GM18526 (cell line): Measurements from ENCODE around the gene CASP6.

ENCODE experiments used
- POLR2A ChIP-seq: IDR thresholded peaks from 3 replicates; pipeline ENCODE4 v1.6.1; 2011; ENCODE audit not compliant: insufficient read length; ENCODE audit errors: extremely low read depth

Gene CASP6

DNA sequence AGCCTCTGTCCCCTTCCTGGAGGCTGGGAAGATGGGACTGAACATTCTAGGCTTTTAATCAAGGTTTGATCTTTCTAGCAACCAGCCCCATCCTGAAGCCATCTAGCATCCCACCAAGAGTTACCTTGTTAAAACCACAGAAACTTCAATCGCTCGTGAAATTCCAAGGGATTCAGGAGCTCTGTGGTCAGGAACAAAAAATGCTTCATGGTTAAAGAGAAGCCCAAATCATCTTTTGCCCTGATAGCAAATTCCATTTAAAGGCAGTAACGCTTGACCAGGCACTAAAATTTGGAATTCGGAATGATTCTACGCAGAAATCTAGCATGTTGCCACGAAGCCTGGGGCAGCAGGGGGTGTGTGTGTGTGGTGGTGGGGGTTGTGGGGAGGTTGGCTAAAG lies 47.8 kb downstream of the CASP6 start:
- no peak for TF ChIP-seq POLR2A

DNA sequence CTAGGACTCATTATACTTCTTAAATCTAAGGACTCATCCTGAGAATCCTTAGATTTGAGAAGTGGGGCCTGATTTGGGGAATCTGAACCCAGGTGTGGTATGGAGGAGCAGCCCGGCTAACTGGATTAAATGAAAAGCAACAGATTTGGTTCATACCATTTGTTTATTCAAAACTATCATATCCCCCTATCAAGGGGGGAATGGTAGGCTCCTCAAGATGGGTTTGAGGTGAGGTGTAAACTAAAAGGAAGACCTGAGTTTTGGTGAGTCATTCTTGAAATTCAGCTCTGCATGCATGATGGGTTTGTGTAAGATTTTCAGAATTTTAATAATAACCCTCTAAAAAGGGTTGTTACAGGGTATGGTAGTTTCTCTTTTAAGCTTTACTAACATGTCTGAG lies 53.4 kb downstream of the CASP6 start:
- TF ChIP-seq POLR2A = no peak

DNA sequence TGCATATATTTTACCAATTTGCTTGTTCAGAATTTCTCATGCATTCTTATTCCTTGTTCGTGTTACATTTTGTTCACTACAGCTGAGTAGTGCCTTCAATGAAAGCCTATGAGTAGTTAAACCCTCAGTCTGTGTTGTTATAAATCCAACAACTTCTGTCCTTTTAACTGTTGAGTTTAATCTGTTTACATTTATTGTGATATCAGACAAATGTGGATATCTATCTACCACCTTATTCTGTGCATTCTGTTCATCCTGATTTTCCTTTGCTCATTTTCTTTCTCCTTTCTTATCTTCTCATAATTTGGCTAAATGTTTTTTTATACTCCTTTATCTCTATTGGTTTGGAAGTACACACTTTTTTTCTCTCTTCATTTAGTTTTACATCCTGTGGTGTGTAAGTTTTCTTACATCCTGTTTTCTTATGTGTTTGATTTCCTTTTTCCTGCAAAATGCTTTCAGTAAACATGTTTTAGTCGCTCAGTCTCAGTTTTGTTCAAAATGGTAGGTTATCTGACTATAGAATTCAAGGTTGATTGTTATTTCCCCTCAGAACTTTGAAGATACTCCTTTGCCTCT lies 54.2 kb downstream of the CASP6 start:
- TF ChIP-seq POLR2A = no peak

DNA sequence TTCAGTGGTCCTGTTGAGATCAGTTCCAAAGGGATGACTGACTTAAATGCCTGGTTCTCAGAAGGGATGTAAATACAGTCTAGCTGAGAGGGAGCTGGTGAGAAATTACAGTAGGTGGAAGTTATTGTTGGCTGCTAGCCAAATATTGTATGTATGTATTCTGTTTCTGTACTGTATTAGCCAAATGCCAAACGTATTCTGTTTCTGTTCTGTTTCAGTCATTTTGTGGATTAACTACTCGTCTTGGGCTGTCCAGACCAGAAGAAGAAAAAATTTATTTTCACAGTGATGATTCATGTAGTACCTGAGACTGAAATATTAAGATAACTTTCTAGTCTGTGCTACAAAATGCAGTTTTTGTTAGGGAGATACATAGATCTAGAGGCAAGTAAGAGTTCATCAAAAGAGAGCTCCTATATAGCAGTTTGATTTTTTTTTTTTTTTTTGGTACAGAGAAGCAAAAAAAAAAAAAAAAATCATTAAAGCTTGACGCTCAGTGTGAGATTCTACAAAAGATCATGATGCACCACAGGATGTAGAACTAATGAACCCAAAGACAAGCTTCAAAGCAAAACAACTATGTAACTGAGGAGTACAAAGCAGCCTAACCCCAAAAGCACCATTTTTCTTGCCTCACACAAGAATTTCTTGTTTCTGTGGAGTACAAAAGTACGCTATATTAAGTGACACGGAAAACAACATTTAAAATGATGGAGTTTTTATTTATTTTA lies 54.8 kb downstream of the CASP6 start:
- no peak for TF ChIP-seq POLR2A

DNA sequence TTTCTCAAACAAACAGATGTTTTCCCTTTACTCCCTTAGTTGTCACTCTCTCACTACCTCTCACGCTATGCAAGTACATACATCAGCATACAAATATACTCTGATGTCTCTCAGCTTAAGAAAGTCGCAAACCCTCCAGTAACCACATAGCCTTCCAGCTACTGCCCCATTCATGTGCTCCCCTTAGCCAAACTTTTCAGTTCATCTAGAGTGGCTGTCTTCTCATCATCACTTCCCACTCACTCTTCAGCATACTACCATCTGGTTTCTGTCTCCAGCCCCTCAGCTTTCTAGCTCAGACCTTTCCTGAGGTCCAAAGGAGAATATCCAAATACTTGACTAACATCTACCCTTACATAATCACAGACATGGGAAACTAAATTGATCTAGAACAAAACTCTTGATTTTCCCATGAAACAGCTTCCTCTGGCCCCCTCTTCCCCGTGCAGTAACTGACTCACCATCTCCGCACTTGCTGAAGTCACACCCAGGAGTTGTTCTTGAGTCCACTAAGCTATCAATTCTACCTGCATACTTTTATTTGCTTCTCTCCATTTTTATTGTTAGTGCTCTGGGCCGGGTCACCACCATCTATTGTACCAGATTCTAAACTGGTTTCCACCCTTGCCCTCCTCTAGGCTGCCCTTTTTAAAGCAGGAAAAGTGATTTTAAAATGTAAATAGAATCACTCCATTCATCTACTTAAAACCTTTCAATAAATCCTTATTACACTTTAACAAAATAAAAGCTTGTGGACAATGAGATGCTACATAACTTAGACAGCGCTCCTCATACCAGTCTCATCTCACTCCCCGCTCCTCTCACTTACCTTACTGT lies 57.2 kb downstream of the CASP6 start:
- TF ChIP-seq POLR2A = no peak

DNA sequence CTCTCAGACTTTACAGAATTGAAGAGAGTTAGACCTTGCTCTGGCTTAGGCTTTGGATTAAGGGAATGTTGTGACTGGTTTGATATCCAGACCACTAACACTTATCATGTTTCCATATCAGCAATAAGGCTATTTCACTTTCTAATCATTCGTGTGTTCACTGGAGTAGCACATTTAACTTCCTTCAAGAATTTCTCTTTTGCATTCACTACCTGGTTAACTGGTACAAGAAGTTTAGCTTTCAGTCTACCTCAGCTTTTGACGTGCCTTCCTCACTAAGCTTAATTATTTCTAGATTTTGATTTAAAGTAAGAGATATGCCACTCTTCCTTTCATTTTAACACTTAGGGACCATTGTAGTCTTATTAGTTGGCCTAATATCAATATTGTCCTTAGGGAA lies 62.6 kb downstream of the CASP6 start:
- no peak for TF ChIP-seq POLR2A
